ENCODE measurements around the gene TNRC6C.
A peak's percentile ranks its signal among the peaks of the same experiment; 100 is the strongest.
"Not testable (repeated sequence)": the region's sequence is repeated elsewhere in the genome, so short reads cannot be mapped to it uniquely, and the experiment has no call there.

TNRC6C gene

DNA sequence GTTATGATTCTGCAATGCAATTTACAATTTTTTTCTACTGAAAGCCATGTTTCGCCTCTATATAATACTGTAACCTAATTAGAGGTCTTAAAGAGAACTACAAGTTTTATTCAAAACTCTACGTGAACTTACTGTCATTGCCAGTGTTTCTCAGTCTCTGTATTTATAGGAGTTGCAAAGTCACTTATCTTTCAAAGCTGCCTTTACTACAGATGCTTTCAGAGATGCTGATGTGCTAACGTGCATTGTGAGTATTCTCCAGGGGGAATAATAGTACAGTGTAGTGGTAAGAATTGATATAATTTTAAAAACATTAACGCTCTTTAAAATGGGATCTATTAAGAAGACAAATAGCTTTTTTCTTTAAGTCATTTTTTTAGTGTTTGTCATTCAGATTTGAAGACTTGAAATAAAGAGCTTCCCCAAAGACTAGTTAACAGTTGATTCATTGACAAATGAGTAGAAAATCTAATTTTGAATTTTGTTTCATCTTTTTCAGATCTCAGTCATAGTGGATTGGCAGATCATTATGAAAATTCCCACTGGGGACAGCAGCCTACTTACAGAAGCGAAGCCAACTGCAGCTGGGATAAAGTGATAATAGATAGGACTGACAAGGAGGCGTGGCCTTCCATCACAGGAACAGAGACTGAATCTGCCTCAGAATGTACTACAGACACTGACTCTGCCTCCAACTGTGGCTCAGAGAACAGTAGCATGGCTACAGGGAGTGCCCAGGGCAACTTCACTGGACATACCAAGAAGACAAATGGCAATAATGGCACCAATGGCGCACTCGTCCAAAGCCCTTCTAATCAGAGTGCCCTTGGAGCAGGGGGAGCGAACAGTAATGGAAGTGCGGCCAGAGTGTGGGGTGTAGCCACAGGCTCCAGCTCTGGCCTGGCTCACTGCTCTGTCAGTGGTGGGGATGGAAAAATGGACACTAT is 90.1 kb downstream of the TNRC6C start:
- peak; percentile 6 for DNase-seq

DNA sequence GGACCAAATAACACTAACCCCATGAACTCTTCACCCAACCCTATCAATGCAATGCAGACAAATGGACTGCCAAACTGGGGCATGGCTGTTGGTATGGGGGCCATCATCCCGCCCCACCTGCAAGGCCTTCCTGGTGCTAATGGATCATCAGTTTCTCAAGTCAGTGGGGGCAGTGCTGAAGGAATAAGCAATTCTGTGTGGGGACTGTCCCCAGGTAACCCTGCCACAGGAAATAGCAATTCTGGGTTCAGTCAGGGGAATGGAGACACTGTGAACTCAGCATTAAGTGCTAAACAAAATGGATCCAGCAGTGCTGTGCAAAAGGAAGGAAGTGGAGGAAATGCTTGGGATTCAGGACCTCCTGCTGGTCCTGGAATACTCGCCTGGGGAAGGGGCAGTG is 91.1 kb downstream of the TNRC6C start:
- DNase-seq = no peak

GRCh38 chr17:78051186-78051972 is 92.9 kb downstream of the TNRC6C start:
- DNase-seq = no peak

DNA sequence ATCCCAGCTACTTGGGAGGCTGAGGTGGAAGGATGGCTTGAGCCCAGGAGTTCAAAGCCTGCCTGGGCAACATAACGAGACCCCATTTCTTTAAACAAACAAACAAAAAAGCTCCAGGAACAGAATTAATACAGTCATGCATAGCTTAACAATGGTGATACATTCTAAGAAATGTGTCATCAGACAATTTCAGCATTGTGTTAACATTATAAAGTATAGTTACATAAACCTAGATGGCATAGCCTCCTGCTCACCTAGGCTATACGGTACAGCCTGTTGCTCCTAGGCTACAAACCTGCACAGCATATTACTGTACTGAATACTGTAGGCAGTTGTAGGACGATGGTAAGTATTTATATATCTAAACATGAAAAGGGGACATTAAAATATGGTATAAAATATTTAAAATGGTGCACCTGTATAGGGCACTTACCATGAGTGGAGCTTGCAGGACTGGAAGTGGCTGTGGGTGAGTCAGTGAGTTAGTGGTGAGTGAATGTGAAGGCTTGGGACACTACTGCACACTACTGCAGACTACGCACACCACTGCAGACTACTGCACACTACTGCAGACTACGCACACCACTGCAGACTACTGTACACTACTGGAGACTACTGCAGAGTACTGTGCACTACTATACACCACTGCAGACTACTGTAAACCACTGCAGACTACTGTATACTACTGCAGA is 95.4 kb downstream of the TNRC6C start:
- no peak for DNase-seq

DNA sequence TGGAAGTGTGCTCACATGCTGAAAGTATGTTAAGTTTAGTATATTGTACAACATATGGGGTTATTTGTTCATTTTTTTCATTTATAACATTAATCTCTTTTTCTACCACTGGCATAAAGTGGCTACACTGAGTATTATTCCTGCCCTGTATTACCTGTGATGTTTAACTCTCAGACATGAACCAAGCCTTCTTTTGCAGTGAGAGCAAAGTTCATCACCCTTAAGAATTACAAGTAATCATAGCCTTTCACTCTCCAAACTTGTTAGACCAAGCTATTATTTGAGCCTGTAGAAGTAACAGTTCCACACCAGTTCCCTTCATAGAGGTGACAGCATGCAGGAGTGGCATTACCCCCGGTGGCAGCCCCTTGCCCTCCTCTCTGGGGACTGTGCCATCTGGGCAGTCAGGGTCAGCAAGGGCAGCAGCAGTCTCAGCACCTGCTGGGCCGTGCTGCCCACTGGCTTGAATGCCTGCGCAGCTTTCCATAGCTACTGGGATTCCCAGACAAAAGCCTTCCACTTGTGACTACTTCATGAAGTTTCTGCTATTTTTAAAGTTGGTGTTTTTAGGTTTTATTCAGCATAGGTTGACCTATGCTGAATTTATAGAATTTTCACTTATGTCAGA is 98.7 kb downstream of the TNRC6C start:
- DNase-seq = no peak

DNA sequence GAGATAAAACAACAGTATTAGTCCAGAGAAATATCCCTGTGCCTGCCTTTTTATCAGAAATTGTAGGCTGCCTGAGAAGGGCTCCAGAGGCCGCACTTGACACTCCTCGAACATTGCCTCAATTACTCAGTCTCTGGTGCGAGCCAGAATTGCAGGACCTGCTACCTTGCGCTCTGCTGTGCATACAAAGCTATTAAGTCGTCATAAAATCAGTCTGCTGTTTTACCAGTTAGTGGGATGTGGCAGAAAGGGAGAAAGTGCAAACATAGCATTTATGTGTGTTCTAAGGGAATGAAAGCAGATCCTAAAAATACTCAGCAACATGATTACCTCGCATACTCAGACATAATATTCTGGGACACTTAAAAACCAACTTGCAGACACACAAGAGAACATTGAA is 99.5 kb downstream of the TNRC6C start:
- DNase-seq = no peak

DNA sequence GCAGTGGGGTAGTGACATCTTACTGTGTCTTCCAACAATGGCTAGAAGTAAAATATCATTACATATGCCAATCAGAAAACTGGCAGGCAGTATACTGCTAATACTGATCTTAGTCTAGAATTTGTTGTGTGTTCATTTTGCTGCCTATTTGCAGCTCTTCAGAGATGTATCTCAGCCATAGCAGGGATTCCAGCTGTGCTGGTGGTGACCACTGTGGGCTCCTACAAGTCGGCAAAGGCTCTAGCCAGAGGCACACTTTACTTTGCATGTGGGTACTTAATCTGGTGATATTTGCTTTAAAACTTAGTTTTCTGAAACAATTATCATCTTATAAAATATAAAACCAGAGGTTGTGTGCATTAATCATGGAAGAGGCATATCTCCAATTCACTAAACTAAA is 100.1 kb downstream of the TNRC6C start:
- DNase-seq = no peak

DNA sequence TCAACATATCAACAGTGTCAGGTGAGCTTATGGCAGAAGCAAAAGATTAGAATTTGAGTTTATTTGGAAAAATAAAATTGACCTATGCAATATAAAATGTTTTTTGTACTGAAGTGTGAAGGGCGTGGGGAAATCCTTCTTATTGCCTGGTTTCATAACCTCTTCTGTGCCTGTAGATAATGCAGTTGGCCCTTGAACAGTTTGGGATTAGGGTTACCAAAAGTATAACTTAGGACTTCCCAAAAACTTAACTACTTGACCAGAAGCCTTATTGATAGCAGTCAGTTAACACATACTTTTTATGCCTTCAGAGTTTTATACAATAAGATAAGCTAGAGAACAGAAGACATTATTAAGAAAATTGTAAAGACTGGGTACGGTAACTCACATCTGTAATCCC is 104.1 kb downstream of the TNRC6C start:
- DNase-seq = peak; percentile 8

- no peak for DNase-seq
Observed at GRCh38 chr17:78063489-78063888, 105.0 kb downstream of the TNRC6C start.

DNA sequence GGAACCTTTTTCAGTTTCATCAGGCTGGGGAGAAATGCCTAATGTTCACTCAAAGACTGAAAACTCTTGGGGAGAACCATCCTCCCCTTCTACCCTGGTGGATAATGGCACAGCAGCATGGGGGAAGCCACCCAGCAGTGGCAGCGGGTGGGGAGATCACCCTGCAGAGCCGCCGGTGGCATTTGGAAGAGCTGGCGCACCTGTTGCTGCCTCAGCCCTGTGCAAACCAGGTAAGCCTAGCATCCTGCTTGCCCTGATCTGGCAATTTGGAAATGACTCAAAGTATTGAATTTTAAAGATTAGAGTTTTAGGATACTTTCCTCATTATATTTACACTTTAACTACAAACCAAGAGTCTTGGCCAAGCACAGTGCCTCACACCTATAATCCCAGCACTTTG is 106.2 kb downstream of the TNRC6C start:
- DNase-seq = no peak

GRCh38 chr17:78066976-78067375 is 108.5 kb downstream of the TNRC6C start:
- DNase-seq = not testable (repeated sequence)

- no peak for DNase-seq
Observed at GRCh38 chr17:78069695-78070094, 111.2 kb downstream of the TNRC6C start.

DNA sequence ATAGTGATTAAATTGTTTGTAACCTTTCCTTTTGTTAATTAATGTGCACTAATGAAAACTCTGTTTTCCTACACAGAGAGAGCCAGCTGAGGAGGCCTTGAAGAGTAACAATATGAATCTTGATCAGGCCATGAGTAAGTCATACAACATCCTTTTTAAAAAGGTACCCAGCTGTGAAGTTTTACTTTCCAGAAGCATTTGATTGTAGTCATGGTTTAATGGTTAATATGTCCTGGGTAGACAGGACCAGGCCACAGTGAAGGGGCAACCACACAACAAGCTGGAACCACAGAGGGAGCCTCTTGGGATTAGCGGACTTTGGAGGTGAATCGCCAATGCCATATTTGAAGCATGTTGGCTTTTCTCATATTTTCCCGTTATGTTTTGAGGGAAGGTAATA is 114.5 kb downstream of the TNRC6C start:
- DNase-seq = no peak

- no peak for DNase-seq
Observed at GRCh38 chr17:78075011-78075410, 116.5 kb downstream of the TNRC6C start.

DNA sequence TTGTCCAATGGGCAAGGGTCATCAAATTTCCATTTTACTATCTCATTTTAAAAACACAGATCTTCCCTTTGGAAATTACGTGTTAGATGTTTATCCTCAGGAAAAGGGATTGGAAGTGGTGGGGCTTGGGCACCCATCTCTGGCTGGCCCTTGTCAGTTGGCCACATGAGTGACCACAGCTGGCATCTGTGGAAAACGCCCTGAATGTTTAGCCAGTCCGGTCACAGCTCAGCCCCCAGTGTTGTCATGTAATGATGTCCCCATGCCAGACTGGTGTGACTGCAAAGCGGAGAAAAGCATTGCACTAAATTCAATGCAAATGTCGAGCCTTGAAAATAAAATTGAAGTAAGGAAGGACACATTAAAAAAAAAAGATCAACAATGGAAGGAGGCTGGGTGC is 117.0 kb downstream of the TNRC6C start:
- DNase-seq = no peak

DNA sequence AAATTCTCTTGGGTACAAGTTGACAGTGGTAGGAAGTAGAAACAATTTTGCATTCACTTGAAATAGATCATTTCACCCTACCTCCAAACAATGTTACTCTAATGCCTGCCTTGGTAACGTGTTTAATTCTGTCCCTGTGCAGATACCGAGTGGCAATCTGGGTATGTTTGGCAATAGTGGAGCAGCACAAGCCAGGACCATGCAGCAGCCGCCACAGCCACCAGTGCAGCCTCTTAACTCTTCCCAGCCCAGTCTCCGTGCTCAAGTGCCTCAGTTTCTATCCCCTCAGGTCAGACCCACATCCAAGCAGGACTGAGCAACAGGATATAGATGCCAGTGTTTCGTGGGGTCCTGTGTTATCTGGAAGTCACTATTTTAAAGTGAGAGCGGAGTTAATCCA is 120.8 kb downstream of the TNRC6C start:
- no peak for DNase-seq

GRCh38 chr17:78081551-78081950 is 123.0 kb downstream of the TNRC6C start:
- no peak for DNase-seq

DNA sequence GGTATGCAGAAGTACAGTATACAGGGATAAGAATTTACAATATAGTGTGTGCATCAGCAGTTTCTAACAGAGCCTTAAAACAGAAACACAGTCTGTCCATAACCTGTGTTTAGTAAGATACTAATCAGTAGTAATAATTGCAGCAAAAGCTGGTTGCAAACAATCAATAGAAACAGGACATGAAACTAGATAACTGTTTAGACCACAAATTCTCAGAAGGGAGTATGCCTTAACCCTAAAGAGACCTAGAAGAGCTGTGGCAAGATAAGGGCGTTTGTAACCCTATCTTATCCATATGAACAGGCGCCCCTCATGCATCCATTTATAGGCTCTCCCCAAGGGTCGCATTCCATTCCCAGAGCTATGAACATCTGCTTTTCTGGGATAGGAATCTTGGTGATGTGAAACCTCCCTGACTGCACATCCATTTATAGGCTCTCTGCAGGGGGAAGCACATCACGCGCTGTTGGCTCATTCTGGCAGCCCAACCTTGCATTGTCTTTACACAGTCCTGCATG is 123.9 kb downstream of the TNRC6C start:
- peak; percentile 64 for DNase-seq

GRCh38 chr17:78082988-78083387 is 124.5 kb downstream of the TNRC6C start:
- DNase-seq = no peak

DNA sequence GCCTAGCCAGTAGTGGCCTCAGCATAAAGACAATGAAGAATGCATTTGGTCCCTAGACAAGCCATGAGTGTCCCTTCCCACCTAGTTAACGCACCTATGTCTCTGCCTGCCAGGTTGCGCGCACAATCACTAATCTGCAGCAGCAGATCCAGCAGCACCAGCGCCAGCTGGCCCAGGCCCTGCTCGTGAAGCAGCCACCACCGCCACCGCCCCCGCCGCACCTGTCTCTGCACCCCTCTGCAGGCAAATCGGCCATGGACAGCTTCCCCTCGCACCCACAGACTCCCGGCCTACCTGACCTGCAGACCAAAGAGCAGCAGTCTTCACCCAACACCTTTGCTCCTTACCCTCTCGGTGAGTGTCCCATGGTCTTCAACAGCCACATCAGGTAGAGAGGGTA is 128.2 kb downstream of the TNRC6C start:
- DNase-seq = no peak

- no peak for DNase-seq
Observed at GRCh38 chr17:78088529-78088928, 130.0 kb downstream of the TNRC6C start.

GRCh38 chr17:78089576-78090281 is 131.2 kb downstream of the TNRC6C start:
- DNase-seq = peak; percentile 50

Data from OCI-M1 (cell line).